Measurements from ENCODE around the gene FARP2.
"Not testable (repeated sequence)": the region's sequence is repeated elsewhere in the genome, so short reads cannot be mapped to it uniquely, and the experiment has no call there.

DNA sequence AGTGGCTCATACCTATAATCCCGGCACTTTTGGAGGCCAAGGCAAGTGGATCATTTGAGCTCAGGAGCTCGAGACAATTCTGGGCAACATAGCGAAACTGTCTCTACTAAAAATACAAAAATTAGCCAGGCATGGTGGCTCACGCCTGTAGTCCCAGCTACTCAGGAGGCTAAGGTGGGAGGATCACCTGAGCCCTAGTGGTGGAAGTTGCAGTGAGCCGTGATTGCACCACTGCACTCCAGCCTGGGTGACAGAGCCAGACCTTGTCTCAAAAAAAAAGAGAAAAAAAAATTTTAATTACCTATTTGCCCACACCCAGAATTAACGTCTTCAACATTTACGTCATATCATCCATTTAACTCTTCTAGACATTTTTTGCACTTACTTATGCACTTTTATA is 29.4 kb downstream of the FARP2 start:
- TF ChIP-seq CTCF (IDR thresholded peaks at IDR 0.05; ENCODE audit: low read depth, low read length); EZH2phosphoT487 (IDR thresholded peaks at IDR 0.05; ENCODE audit: low read depth): not testable (repeated sequence)
